HG03139 (cell line): ENCODE data around the gene AUH.
"Not testable (repeated sequence)": the region's sequence is repeated elsewhere in the genome, so short reads cannot be mapped to it uniquely, and the experiment has no call there.

ENCODE experiments used
- ATAC-seq: cut with Tn5 transposase; IDR thresholded peaks from one replicate; pipeline ENCODE4 v1.9.1; 2021; ENCODE audit not compliant: unreplicated experiment

The AUH gene, protein sequence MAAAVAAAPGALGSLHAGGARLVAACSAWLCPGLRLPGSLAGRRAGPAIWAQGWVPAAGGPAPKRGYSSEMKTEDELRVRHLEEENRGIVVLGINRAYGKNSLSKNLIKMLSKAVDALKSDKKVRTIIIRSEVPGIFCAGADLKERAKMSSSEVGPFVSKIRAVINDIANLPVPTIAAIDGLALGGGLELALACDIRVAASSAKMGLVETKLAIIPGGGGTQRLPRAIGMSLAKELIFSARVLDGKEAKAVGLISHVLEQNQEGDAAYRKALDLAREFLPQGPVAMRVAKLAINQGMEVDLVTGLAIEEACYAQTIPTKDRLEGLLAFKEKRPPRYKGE

GRCh38 chr9:91361291-91362050 lies at the start of gene AUH:
AUH (minus strand) TSS chr9:91361918; CDS start chr9:91361889, 29 bp downstream.
- ATAC-seq, result peak; percentile 86

DNA sequence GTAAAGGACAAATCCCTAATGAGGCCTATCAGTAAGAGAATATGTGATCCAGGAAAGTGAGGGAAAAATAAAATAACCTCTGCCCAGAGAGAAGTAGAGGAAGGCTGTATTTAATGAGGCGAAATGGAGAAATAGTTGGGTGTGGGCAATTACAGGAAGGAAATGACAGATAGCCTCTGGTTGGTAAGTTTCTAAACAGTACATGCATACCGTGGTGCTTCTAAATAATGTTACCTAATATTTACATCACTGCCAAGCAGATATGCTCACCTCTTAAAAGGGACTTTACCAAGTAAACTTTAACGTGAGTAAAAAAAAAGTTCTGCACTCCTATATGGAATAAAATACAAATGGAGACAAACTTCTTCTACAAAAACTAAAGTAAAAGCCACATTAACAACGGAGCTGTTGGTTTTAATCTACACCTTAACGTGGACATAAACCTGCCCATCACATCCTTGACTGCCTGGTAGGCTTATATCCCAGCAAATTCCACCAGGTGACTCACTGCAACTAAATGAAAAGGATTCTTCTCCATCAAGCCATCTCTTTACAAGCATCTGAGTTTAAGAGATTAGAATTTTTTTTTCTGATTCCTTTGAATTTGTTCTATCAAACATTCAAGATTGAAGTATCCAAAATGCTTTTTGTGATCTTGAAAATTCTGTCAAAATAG lies 49.5 kb upstream of the AUH start:
- ATAC-seq, result no peak

DNA sequence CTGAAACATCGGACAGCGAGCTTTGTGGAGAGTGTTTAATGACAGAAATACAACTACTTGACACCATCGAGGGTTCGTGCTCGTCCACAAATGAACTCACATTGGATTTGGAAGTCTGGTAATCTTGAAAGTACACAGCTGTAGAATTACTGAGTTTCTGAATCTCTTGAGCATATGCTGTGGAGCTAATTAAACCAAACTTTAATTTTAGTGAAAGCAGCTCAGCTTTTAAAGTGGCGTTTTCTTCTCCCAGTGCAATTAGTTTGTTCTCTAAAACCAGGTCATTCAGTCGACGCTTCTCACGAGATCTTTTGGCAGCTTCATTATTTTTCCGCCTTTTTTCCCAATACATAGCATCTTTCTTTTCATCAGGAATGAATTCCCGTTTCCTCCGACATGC lies 48.4 kb upstream of the AUH start:
- no peak for ATAC-seq

DNA sequence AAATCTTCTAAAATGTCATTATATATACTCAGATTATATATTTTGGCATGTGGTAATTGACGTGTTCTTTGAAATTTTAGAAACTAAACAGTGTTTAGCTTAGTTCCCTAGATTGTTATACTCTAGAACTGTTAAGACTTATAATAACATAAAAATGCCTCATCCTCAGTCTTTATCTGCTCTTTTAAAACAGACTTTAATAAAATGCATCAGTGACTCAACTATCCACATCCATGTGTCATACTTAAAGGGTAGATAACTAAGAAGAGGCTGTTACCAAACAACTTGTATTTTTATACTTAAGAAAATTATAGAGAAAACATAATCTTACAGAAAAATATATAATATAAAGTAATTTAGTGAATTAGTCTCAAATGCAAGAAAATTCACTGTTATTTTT lies 46.8 kb upstream of the AUH start:
- ATAC-seq, result no peak

GRCh38 chr9:91407580-91408318 lies 46.0 kb upstream of the AUH start:
- no peak for ATAC-seq

- no peak for ATAC-seq
Observed at GRCh38 chr9:91405343-91406077, 43.8 kb upstream of the AUH start.

DNA sequence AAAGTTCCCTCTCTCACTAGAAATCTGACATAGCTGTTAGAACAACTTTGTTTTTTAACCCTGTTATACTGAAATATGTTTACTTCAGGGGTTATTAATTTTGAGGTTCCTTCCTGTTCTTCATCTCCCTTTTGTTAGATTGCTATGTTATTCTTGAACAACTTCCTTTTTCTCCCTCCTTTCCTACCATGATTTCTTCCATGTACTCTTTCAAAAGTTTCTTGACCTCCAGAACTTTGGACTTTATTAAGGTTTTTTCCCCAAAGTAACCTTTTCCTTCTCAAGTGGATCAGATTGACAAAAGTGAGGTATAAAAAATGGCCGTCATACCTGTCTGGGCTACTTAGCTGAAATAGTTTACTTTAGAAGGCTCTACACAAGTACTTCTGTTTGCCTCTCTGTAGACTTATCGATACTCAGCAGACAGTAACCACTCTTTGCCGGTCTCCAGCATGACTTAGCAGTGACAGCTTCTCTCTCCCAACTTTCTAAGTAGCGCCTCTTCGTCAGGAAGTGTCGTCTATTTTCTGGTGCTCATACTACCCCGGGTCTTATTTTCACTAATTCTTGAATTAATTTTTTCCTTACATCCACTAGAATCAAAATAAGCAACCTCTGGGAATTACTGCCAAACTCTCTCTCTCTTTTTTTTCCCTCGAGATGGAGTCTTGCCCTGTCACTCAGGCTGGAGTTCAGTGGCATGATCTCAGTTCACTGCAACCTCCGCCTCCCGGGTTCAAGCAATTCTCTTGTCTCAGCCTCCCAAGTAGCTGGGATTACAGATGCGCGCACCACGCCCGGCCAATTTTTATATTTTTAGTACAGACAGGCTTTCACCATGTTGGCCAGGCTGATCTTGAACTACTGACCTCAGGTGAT lies 42.2 kb upstream of the AUH start:
- no peak for ATAC-seq

GRCh38 chr9:91398926-91399325 lies 37.2 kb upstream of the AUH start:
- ATAC-seq, result no peak

DNA sequence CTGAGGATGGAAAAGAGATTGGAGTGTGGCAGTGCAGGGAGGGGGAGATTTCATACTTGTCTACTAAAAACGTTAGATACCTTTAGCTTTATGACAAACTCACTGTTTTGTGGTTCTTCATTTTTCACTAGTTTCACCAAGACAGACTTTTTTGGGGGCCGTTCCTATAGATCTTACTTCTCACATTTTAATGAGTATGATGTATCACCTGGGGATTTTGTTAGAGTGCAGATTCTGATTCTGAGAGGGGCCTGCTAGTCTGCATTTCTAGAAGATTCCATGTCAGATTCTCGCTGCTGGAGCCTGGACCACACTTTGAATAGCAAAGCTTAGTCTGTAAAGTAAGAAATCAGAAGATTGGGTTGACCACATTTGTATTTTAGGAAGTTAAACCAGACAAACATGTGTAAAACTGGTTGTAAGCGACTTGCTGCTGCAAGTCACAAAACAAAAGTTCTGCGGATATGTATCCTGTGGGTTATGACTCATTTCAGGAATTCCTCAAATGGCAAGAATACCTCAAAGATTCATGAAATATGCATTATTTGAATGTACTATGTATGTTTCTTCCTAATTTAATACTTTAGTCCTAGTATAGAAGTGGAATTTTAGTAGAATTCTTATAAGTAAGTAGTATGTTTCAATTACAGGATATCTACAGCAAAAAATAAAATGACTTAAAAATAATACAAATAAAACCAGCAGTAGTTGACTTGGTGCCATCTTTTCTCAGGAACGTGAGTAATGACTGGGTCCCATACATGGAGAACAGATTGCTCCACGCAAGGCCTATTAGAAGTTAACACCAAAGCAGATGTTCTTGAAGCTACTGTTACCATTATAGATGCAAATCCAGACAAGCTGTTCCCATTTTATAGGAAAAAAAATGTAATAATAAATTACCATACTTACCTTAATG lies 34.1 kb upstream of the AUH start:
- ATAC-seq, result no peak

GRCh38 chr9:91395106-91395552 lies 33.4 kb upstream of the AUH start:
- ATAC-seq, result no peak

DNA sequence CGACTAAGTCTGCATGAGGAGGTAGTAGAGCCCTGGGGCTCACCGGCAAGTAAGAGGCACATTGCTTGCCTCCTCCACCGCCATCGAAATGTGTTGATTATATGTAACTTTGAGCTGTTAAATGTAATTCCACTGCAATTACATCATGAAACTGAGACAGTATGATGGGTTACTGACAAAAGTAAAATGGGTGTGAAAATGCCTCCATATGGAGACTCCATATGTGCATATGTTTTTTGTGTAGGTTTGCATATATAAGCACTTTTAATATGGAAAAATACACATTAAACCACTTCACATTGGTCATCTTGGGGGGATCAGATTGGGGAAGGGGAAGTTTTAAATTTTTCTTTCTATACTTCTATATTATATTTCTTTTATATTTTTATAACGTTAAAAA lies 32.1 kb upstream of the AUH start:
- no peak for ATAC-seq

DNA sequence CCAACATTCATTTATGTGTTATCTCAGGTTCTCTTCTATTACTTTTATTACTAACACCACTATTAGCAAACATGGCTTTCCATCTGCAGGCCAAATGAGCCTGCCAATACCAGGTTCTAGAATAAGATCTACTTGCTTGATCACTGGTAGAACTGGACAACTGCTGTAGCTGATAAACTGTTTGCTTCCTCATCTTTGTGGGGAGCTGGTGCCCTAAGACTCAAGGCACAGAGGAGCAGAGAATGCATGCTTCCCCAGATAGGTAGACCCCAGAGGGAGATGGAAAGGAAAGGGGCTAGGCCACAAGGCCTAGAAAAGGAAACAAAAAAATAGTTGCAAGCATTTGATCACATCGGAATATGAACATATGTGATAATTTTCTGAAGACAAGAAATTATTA lies 30.7 kb upstream of the AUH start:
- no peak for ATAC-seq

DNA sequence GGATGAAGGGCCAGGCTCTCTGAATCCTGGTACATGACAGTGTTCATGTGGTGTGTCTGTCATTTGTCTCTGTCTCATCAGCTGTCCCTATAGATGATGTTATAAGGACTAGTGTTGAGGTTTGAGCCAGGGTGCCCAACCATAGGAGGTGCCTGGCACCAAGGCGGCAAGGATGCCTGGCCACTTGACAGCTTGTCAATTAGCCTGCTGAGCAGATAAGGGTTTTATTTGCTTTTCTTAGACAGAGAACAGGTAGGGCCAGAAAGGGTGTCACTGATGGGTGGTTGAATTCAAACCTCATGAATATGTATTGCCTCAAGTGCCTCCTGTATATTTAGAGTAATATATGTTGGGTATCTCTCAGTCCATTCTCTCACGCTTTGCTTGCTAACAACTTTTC lies 30.1 kb upstream of the AUH start:
- no peak for ATAC-seq

- no peak for ATAC-seq
Observed at GRCh38 chr9:91391412-91391811, 29.7 kb upstream of the AUH start.

GRCh38 chr9:91389686-91390085 lies 28.0 kb upstream of the AUH start:
- ATAC-seq, result not testable (repeated sequence)

DNA sequence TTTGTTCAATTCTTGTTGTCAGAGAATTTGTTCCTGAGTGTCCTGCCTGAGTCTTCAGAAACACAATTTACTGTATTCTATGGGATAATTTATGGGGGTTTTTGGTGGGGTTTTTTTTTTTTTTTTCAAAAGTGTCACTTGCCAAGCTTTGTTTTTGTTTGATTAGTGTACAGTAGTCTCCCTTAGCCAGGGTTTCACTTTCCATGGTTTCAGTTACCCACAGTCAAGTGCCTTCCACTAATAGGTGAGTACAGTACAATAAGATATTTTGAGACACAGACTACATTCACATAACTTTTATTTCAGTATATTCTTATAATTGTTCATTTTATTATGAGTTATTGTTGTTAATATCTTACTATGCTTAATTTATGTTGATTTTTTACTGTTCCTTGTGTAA lies 25.0 kb upstream of the AUH start:
- ATAC-seq, result no peak

- no peak for ATAC-seq
Observed at GRCh38 chr9:91384954-91385353, 23.2 kb upstream of the AUH start.

- ATAC-seq, result no peak
Observed at GRCh38 chr9:91383577-91383976, 21.9 kb upstream of the AUH start.
